DOHH2 (cell line): ENCODE measurements around the gene PPP2R2D.

ENCODE experiments used
- EZH2phosphoT487 ChIP-seq: fragments of 200-600 bp; sonication (generic); IDR thresholded peaks from 2 replicates; pipeline ENCODE4 v1.6.1; 2017; ENCODE audit warnings: borderline replicate concordance, mild to moderate bottlenecking, antibody characterized with exemption, low read length, moderate library complexity, mixed read lengths
- TF ChIP-seq, protein P1 (sequence below): fragments of 200-600 bp; sonication (generic); IDR thresholded peaks from one replicate; pipeline ENCODE4 v1.5.1; 2014; ENCODE audit warnings: antibody characterized with exemption, mild to moderate bottlenecking, low read depth, low read length; ENCODE audit not compliant: poor library complexity, severe bottlenecking

DNA sequence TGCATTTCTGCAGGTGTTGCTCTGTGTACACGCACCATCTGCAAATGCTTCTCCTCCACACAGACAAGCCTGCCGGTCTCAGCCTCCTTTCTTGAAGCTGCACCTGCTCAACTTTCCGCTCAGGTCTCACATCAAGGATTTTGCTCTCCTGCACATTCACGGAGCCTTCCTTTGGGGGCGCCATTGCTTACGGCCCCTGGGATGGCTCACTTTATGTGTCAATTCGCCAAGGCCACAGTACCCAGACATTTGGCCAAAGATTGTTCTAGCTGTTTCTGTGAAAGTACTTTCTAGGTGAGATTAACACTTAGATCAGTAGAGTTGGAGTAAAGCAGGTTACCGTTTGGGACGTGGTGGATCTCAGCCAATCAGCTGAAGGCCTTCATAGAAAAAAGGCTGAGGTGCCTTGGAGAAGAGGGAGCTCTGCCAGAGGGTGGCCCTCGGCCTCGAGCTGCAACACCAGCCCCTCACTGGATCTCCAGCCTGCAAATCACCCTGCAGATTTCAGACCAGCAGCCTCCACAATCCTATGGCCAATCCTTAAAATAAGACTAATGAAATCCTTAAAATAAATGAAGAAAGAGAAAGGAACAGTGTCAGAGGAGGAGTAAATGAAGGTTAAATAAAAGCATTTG, 39.9 kb upstream of the PPP2R2D start:
- TF ChIP-seq, protein P1, sequence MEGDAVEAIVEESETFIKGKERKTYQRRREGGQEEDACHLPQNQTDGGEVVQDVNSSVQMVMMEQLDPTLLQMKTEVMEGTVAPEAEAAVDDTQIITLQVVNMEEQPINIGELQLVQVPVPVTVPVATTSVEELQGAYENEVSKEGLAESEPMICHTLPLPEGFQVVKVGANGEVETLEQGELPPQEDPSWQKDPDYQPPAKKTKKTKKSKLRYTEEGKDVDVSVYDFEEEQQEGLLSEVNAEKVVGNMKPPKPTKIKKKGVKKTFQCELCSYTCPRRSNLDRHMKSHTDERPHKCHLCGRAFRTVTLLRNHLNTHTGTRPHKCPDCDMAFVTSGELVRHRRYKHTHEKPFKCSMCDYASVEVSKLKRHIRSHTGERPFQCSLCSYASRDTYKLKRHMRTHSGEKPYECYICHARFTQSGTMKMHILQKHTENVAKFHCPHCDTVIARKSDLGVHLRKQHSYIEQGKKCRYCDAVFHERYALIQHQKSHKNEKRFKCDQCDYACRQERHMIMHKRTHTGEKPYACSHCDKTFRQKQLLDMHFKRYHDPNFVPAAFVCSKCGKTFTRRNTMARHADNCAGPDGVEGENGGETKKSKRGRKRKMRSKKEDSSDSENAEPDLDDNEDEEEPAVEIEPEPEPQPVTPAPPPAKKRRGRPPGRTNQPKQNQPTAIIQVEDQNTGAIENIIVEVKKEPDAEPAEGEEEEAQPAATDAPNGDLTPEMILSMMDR: peak; percentile 29
- TF ChIP-seq EZH2phosphoT487: no peak
